HG03025 (cell line): ENCODE results near the gene GNAO1.

Experiments used
- ATAC-seq: cut with Tn5 transposase; IDR thresholded peaks from one replicate; pipeline ENCODE4 v1.9.1; 2021; ENCODE audit warnings: mild to moderate bottlenecking, moderate library complexity; ENCODE audit not compliant: unreplicated experiment, low FRiP score

GNAO1 gene

DNA sequence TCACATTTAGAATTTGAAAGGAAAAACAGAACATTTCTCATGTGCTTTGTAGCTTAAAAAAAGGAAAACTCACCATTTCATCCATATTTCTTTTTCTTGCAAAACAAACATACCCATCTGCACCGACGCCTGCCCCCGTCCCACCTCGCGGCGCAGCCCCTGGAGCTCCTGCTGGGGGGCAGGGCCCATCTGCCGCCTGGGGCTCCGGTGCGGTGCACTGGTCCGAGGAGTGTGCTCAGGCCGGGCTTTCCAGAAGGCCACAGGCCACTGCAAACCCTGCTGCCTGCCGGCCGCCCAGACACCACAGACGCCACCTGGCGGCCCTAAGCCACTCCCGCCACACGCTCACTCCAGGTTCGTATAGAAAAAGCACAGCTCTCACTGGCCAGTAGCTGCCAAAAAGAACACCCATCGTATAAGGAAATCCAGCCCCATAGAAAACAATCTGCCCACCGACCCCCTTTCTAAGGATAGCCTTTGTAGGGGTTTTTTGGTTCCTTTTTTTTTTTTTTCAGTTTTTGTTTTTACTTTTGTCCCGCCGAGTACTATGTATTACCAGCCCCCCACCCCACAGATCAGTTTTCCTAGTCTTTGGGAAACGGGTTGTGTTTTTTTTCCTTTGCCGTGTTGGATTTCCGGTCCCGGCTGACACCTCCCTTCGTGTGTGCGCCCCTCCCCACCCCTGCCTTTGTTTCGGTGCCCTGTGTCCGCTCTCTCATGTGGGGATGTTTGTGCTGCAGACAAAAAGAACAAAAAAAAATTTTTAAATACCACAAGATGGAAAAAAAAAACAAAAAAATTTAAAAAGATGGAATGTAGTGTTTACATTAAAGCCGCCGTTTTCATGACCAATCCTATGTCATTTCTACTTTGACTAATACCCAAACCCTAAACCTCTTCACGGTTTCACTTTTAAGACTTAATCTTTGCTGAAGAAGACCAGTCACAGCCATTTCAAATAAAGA is 165.3 kb downstream of the GNAO1 start:
- peak; percentile 71 for ATAC-seq

DNA sequence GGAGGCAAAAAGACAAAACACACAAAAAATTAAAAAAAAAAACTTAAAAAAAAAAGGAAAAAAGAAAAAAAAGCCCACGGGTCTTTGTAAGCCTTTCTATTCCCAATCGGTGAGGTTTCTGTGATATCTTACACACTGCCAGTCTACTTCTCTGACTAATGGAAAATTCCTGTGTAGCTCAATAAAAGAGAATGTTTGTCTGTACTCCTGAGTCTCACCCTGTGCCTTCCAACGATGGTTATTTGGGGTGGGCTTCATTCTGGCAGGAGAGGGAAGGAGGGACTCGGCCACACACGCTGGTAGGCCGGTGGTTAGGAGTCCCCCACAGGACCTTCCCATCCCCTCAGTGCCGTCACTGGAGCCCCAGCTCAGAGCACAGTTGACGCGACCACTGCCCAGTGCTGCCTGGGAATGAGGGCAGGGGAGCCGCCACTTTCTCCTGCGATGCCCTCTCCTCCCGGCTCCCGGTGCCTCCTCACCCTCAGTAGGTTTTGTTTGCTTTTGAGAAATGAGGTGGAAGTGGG is 166.0 kb downstream of the GNAO1 start:
- peak; percentile 23 for ATAC-seq

DNA sequence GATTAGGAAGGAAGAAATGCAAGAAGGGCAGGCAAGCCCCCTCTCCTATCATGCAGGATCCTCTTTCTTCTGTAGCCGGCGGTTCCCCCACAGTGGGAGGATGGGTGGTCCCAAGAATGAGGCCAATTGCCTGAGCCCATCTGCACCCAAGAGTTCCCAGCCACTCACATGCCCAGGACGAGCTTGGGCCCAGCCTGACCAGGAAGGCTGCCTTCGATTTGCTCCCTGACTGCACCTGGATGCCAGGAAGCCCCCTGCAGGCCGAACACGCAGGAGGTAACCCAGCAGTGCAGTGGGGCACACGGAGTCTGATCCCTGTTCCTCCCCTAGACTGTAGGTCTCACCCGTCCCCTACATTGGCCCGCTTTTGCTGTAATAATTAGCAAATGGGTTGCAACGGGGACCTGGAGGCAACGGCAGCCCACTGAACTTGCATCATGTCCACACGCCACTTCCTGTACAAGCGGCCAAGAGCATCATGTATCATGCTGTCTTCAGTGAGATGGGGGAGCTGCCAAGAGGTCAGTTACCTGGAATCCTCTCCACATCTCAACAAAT is 166.6 kb downstream of the GNAO1 start:
- ATAC-seq: no peak

DNA sequence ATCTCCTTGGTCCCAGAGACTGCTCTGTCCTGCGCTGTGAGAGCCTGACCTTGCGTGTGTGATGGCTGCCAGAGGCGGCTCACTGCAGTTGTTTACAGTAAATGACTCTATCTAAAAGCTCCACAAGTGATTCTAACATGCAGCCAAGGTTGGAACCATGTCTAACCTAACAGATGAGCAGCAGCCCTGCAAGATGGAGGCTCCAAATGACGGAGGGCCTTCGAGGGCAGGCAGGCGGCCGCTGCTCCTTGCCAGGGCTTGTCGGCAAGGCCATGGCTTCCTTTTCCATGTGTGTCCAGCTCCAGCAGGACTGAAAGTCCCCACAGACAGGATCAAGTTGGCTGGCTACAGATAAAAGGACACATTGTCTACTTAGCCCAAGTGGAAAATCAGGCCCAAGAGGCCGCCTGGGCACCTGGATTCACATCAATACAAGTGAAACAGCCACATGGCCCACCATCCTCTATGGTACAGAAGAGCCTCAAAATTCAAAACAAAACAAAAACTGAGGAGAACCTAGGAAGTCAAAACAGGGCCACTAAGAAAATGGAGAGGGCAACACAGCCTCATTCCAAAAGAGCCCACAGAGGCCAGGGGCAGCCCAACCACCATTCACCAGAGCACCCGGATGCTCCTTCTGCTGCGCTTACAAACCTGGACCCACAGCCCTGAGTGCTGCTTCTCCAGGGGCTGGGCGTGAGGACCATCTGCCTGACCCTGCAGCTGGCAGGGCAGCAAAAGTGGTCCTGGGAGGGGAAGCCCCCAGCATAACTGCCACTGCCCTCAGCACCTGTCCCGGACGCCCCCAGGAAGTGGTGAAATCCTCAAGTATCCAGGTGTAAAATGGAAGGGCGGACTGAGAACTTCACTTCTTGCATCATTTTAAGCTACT is 169.1 kb downstream of the GNAO1 start:
- no peak for ATAC-seq

DNA sequence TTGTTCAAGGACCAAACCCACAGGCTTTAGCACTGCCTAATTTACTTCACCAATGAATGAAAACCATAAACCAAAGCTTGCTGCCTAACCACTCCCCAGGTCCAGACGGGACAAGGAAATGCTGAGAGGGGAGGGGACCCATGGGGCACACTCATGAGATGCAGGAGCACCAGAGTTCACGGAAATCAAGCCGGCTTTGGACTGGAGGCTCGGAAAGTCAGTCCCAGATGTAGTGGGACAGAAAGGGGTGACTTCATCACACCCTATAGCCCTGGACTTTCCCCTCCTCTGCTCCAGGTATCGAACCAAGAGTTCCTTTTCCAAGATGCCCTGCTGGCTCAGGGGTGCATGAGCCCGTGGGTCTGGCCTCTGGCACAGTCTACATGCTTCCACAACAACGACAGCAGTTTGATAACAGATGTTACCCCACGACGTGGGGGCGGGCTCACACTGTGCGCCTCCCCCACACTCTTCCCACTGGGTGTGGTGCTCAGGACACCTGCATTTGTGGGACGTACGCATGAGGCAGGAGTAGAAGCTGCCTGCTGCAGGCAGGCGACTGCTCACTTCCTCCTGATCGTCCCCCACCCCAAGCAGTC is 170.9 kb downstream of the GNAO1 start:
- ATAC-seq: no peak

DNA sequence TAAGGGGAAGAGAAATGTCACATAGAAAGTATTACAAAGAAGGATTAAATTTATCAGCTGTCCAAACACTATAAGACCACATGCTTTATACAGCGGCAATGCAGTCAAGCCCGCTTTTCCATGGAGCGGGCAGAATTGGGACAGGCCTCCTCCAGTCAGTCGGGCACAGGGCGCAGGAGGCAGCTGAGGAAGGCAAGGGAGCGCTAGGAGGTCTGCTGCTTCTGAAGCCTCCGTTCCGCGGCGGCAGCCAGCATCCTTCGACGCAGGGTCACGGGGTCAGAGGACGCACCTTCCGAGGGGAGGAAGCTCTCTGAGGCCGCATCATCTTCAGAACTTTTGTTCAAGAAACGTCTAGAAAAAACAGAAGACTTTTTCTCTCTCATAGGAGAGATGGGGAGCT is 171.4 kb downstream of the GNAO1 start:
- ATAC-seq: no peak

DNA sequence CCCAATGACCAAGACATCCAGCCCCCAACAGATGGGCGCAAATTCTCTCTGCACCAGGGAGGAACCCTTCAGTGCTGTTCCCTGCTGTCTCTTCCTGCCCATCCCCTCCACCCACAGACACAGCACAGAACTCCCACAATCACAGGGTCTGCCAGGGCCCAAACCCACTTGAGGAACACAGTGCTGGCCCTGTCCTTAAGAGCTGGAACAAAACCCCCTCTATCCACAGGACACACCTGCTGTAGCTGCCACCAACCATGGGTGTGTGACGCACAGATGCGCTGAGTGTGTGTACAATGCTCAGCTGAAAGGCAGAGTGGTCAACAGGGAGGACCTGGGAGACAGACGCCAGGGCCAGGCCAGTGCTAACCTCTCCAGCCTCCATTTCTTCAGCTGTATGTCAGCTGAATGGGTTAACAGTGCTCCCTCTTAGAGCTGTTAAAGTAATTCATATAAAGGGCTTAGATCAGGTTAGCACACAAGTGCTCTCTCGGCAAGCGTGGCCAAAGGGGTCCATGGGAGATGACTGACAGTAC is 172.0 kb downstream of the GNAO1 start:
- no peak for ATAC-seq

DNA sequence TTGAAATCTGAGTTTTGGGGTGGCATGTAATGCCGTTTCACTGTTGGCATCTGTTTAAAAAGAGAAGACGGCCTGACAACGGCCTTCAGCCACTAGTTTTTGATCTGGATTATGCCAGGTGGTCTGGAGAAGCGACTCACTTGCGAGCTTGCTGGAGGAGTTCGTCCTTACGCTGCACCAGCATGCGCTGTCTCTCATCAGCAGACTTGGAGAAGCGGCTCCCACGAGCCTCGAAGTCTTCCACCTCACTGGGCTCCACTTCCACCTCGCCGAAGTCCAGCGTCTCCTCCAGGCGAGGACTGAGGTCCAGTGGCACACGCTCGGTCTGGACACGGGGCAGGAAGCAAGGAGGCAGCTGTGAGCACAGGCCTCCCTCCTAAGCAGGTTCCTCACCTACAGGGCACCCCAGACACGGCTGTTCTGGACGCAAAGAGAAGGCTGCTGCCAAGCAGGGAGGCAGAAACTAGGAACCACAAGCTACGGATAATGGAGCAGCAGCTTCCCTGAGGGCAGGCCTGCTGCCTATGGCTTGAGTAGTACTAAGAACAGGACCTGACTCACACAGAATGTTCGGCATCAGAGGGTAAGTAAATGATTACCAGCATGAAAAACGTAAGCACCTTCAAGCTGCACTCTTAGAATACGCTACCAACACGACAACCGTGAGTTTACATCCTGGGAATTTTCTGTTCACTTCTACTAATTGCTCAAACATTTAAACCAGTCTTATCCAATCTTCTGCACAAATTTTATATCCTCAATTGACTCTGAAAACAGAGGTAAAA is 172.7 kb downstream of the GNAO1 start:
- no peak for ATAC-seq

DNA sequence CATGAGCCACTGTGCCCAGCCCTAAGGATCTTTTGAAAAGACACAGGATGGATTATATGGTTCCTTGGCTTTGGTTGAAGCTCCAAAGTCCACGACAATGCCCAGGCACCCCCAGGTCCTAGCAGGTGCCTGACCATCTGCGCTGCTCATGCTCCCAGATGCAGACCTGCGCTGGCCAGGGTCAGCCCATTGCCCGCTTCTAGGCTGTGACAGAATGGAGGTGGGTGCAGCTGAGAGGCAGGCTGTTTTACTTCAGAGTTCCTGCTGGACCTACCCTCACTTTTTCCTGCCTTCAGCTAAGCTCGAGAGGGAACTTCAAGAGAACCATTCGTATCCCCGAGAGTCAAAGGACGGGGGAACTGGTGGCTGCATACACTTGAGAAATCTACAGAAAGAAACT is 173.6 kb downstream of the GNAO1 start:
- no peak for ATAC-seq

DNA sequence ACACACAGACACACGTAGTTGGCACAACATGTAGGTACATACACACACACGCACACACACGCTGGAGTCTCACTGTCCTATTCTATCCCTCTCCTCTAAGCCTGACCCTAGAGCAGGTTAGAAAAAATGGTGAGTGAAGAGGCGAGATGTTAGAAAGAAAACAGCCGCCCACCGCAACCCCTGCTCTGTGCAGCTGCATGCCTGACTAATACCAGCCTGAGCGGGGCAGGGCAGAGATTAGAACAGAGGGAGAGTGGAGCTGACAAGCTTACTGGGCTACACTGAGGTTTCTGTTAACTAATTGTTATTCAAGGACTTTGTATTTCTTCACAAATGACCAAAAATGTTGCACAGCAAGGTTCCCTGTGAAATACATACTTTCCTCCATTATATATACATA is 174.3 kb downstream of the GNAO1 start:
- ATAC-seq: no peak

DNA sequence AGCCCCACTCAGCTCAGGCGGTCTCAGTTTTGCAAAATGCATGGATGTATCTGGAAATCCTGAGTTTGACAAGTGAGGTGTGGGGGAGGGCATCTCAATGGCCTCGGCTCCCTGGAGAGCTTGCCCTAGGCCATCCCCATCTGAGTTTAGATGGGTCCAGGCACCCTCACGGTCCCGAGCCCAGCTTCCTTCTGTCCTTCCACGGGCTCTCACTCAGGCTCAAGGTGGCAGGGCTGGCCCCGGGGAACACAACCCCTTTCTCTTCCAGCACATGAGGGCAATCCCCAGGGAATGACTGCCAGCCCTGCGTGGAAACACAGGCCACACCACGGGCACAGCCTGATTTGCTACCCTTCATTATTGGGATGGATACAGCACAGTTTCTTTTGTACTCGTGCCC is 175.7 kb downstream of the GNAO1 start:
- no peak for ATAC-seq

DNA sequence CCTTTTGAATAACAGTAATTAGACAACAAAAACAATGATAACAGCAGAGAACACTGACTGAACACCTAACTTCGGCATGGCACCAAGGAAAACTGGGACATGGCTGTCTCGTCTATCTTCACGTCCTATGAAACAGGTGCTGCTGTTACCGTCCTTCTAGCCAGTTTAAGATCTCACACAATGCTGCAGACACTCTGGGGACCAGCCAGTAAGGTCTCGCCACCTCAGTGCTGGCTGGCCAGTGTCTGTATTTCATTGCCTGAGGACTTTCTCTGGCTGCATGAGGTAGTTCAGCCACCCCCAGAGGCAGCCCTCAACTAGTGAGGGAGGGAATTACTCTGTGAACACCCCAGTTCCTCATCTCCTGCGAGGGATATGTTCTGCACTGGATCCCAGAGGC is 176.5 kb downstream of the GNAO1 start:
- no peak for ATAC-seq

DNA sequence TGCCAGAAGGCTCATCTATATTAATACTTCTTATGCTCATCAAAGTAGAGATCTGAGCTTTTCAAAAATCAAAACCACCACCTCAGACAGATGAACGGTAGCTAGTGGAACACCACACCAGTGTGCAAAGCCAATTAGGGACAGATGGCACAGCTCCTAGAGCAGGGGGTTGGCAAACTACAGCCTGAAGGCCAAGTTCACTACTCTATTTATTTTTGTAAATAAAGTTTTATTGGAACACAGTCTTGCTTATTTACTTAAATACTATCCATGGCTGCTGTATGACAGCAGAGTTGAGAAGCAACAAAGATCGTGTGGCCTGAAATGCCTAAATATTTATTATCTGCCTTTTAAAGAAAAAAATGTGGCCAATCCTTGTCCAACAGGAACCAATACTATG is 177.3 kb downstream of the GNAO1 start:
- no peak for ATAC-seq

DNA sequence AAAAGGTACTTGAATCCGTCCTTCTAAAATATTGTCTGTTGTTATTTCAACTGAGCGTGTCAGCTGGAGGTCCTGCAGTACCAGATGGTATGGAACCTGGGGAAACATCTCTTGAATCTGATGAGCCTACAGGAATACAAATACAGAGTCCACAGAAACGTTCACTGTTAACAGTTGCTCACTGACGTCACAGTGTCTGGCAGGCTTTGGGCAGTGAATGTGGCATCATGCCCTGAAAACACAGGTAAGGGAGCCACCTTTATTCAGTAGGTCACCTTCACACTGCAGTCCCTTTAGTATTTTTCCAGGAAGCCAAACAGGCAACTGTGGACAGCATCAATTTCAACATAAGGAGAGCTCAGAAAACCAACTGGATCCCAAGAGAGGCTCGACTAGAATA is 177.9 kb downstream of the GNAO1 start:
- ATAC-seq: no peak

DNA sequence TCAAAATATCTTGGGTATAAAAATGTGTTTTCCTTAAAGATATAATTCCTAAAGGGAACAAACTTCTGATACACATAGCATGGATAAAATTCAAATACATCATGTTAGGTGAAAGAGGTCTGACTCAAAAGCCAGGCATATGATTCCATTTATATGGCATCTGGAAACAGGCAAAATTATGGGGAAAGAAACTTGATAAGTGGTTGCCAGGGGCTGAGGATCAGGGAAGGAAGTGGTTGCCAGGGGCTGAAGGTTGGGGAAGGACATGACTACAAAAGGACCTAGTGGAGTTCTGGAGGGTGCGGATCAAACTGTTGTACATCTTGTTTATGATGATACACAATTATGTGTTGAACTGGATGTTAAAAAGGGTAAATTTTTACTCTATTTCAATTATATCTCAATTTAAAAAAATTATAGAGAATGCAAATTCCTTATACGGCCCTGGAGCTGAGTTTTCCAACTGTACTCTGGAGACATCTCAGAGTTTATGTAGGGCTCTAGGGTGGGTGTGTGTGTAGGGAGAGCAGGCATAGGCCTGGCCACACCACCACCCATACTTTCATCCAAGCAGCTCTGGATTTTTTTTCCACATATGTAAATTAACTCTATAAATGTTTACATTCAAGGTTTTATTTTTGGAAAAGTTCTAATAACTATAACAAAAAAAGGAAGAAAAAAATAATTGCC is 179.0 kb downstream of the GNAO1 start:
- ATAC-seq: no peak

DNA sequence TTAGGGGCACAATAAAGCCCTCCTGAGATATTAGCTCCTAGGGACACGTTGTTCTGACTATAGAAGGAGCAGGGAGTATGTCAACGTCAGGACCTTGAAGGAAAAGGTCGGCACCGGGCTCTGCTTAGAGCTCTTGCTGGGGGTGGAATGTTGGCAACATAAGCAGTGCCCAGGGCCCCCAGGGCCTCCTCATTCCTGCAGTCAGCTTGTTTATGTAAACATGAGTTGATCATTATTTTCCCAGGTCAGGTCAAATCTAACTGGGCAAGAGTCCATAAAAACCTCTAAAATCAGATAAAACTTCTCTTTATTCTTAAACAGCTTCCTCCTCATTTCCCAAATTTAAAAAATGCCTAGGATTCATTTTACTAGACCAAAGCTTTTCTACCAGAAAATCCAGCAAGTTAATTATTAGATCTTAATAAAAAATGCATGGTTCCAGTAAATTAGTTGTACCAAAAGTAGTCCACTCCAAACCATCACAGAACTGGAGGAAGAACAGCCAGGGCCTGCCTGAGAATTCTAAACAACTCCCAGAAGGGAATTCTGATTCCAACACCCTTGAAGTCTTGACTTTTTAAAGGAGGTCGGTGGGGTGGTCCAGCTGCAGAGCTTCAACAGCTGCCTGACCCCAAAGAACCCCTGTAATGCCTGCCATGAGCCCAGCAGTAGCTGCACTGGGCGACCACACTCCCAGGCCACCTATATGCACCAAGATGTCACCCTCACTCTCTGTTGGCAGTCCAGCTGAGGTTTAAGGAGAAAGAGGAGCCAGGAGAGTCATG is 179.8 kb downstream of the GNAO1 start:
- ATAC-seq: no peak

DNA sequence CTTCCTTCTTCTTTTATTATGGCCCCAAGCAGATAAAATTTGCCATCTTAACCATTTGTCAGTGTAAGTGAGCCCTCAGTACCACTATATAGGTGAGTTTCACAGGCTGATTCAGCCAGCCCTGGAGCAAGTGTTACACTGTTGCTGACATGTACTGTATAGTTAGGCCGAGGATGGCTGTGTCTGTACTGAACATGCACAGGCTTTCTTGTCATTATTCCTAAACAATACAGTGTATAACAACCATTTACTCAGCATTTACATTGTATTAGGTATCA is 180.3 kb downstream of the GNAO1 start:
- ATAC-seq: no peak

DNA sequence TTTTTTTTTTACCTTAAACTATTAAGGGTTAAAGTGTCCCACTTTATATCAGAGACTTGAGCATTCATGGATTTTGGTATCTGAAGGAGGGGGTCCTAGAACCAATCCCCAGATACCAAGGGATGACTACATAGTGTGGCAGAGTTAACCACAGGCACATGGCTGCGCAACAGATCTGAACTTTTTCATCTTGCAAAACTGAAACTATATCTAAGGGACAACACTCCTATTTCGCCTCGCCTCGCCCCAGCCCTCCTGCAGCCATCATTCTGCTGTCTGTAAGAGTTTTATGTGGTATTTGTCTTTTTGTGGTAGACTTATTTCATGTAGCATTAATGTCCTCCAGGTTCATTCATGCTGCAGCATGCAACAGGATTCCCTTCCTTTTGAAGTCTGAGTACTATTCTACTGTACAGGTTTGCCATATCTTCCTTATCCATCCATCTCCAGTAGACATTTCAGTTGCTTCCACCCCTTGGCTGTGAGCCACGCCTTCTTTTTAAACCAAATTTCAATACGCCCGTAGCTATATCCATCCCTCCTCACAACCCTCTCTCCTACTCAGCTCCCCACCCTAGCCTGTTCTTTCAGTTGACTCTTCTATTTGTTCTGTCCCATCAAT is 180.8 kb downstream of the GNAO1 start:
- no peak for ATAC-seq
